ENCODE measurements around the gene CERCAM. TPM values are rescaled to one million over a fixed set of nuclear protein-coding genes. Genes with fewer than 3 reads are reported as not detected.

Gene CERCAM
- total RNA-seq, 1 experiment from 2014 or later, result 18.7 TPM

DNA sequence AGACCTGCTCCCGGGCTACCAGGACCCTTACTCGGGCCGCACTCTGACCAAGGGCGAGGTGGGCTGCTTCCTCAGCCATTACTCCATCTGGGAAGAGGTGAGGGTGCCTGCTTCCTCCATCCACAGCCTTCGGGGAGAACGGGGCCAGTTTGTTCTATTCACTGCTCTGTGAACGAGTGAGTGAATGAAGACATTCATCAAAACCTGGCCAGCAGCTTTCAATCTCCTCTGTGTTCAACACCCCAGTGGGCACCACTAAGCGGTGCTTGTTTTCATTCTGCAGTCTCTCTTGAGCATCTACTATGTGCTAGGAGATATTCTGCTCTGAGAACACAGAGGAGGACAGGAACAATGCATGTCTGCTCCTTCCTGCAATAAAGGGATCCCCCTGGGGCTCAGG lies 10.6 kb downstream of the CERCAM start:
- DNase-seq, result no peak
- no peak overlapping the region for H3K4me3 Mint-ChIP-seq (ENCODE audit: unreplicated experiment)
- H3K9me3 Mint-ChIP-seq (ENCODE audit: unreplicated experiment), result no peaks in the 10 kb centered on the region
- Histone ChIP-seq H3K4me1 (no peaks in the 10 kb centered on the region), H3K27me3 (replicated peaks; ENCODE audit: control insufficient read depth, insufficient read depth, low read length) (no peaks in the 10 kb centered on the region), H3K4me3 (ENCODE audit: low read depth, low read length) (no peak overlapping the region), H3K36me3 (ENCODE audit: control insufficient read depth, insufficient read depth, low read length) (no peaks in the 10 kb centered on the region), H3K9me3 (no peaks in the 10 kb centered on the region)
- H3K27ac Mint-ChIP-seq (ENCODE audit: unreplicated experiment), result no peak overlapping the region
- ChIA-PET POLR2A (no interaction called here), CTCF (no interaction called here)
- intact Hi-C loops (cut with micrococcal nuclease; ENCODE audit: unreplicated experiment), result no loop called here
- BruUV-seq (replicated peaks), result no TSS peak
- no peaks in the 10 kb centered on the region for H3K4me1 Mint-ChIP-seq (ENCODE audit: low read depth, unreplicated experiment)
- TF ChIP-seq CTCF (IDR thresholded peaks at IDR 0.05; ENCODE audit: insufficient read depth in 1 of 2, low read depth in 1 of 2, low read length in 1 of 2, severe bottlenecking in 1 of 2, unreplicated experiment in 1 of 2), result no peak
- H3K36me3 Mint-ChIP-seq (ENCODE audit: insufficient read depth, unreplicated experiment), result no peaks in the 10 kb centered on the region
- no peaks in the 10 kb centered on the region for H3K27me3 Mint-ChIP-seq (ENCODE audit: insufficient read depth, unreplicated experiment)

DNA sequence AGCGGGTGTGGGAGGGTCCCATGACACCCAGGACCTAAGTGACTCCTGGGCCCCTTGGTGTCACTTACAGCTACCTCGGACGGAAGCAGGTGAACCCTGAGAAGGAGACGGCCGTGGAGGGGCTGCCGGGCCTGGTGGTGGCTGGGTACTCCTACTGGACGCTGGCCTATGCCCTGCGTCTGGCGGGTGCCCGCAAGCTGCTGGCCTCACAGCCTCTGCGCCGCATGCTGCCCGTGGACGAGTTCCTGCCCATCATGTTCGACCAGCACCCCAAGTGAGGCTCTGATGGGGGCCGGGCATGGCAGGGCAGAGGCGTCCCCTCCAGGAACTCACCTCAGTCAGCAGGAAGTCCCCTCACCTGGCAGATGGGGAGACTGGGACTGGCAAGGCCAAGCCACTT lies 13.7 kb downstream of the CERCAM start:
- Histone ChIP-seq H3K27me3 (replicated peaks; ENCODE audit: control insufficient read depth, insufficient read depth, low read length) (no peaks in the 10 kb centered on the region), H3K36me3 (ENCODE audit: control insufficient read depth, insufficient read depth, low read length) (no peaks in the 10 kb centered on the region), H3K4me1 (no peaks in the 10 kb centered on the region), H3K9me3 (no peaks in the 10 kb centered on the region), H3K4me3 (ENCODE audit: low read depth, low read length) (no peak overlapping the region)
- TF ChIP-seq CTCF (IDR thresholded peaks at IDR 0.05; ENCODE audit: insufficient read depth in 1 of 2, low read depth in 1 of 2, low read length in 1 of 2, severe bottlenecking in 1 of 2, unreplicated experiment in 1 of 2), result no peak
- Mint-ChIP-seq H3K4me3 (ENCODE audit: unreplicated experiment) (no peak overlapping the region), H3K4me1 (ENCODE audit: low read depth, unreplicated experiment) (no peaks in the 10 kb centered on the region), H3K9me3 (ENCODE audit: unreplicated experiment) (no peaks in the 10 kb centered on the region), H3K27me3 (ENCODE audit: insufficient read depth, unreplicated experiment) (no peaks in the 10 kb centered on the region), H3K27ac (ENCODE audit: unreplicated experiment) (no peak overlapping the region), H3K36me3 (ENCODE audit: insufficient read depth, unreplicated experiment) (no peaks in the 10 kb centered on the region)
- intact Hi-C loops (cut with micrococcal nuclease; ENCODE audit: unreplicated experiment), result no loop called here
- POLR2A ChIA-PET, result no interaction called here
- CTCF ChIA-PET, result no interaction called here
- no TSS peak for BruUV-seq (replicated peaks)
- DNase-seq, result no peak

GRCh38 chr9:128435611-128436010 lies 15.0 kb downstream of the CERCAM start:
- no TSS peak for BruUV-seq (replicated peaks)
- CTCF ChIA-PET, result interaction anchor here (1.9 kb wide), 1 partner anchor 15 kb away, joined by 4 read pairs; the partner anchor contains the start of gene CERCAM
- H3K4me3 Mint-ChIP-seq (ENCODE audit: unreplicated experiment), result no peak overlapping the region

More at GRCh38 chr9:128435611-128436010, 15.0 kb downstream of the CERCAM start:
- Mint-ChIP-seq H3K4me1 (ENCODE audit: low read depth, unreplicated experiment) (no peaks in the 10 kb centered on the region), H3K27me3 (ENCODE audit: insufficient read depth, unreplicated experiment) (no peaks in the 10 kb centered on the region), H3K9me3 (ENCODE audit: unreplicated experiment) (no peaks in the 10 kb centered on the region), H3K27ac (ENCODE audit: unreplicated experiment) (no peak overlapping the region), H3K36me3 (ENCODE audit: insufficient read depth, unreplicated experiment) (no peaks in the 10 kb centered on the region)
- H3K4me3 ChIP-seq (ENCODE audit: low read depth, low read length), result no peak overlapping the region
- no peaks in the 10 kb centered on the region for H3K36me3 ChIP-seq (ENCODE audit: control insufficient read depth, insufficient read depth, low read length)
- no peaks in the 10 kb centered on the region for H3K27me3 ChIP-seq (replicated peaks; ENCODE audit: control insufficient read depth, insufficient read depth, low read length)
- no peak for TF ChIP-seq CTCF (IDR thresholded peaks at IDR 0.05; ENCODE audit: insufficient read depth in 1 of 2, low read depth in 1 of 2, low read length in 1 of 2, severe bottlenecking in 1 of 2, unreplicated experiment in 1 of 2)
- intact Hi-C loops (cut with micrococcal nuclease; ENCODE audit: unreplicated experiment), result no loop called here
- H3K9me3 ChIP-seq, result no peaks in the 10 kb centered on the region
- POLR2A ChIA-PET, result no interaction called here
- no peaks in the 10 kb centered on the region for H3K4me1 ChIP-seq
- no peak for DNase-seq

All from Caco-2 (cell line).